HEK293 (cell line): ENCODE data around the gene AMN.

Experiments
- CTCF ChIA-PET: fragments of 350-600 bp; formaldehyde crosslinking; extraction: SDS; loops from one replicate; lab custom pipeline; 2021; ENCODE audit warnings: antibody characterized with exemption; lab: Yijun Ruan, JAX
- POLR2A ChIA-PET: fragments of 300-600 bp; formaldehyde crosslinking; extraction: SDS; loops from one replicate; lab custom pipeline; 2020; ENCODE audit warnings: antibody characterized with exemption, inconsistent platforms; lab: Yijun Ruan, JAX
- H3K27ac ChIP-seq: fragments of 200-500 bp; sonication (Bioruptor generic); 2 replicates; pipeline ENCODE4 v1.5.1; 2014; ENCODE audit warnings: low read depth, low read length, control low read depth, inconsistent platforms; ENCODE audit errors: extremely low read depth
- H3K36me3 ChIP-seq, 2 experiments: fragments of 200-500 bp in 1 of 2; sonication (Bioruptor generic) in 1 of 2; 1 replicate in 1 of 2; 2 replicates in 1 of 2; pipeline ENCODE4 v1.5.1; 2014 to 2017; ENCODE audit warnings: inconsistent platforms in 2 of 2, low read length in 2 of 2; ENCODE audit not compliant: control insufficient read depth in 2 of 2, insufficient read depth in 1 of 2
- H3K4me1 ChIP-seq: fragments of 200-500 bp; sonication (Bioruptor generic); 2 replicates; pipeline ENCODE4 v1.5.1; 2014; ENCODE audit warnings: mild to moderate bottlenecking, low read length, inconsistent platforms; ENCODE audit not compliant: control insufficient read depth, insufficient read depth
- H3K4me3 ChIP-seq: 2 replicates; pipeline ENCODE4 v1.5.1; 2011; ENCODE audit warnings: low read depth, mild to moderate bottlenecking, control low read depth, low read length, moderate library complexity
- H3K9me3 ChIP-seq: fragments of 200-500 bp; sonication (Bioruptor generic); 2 replicates; pipeline ENCODE4 v1.5.1; 2014; ENCODE audit warnings: low read depth, low read length, inconsistent platforms; ENCODE audit not compliant: control insufficient read depth, insufficient read depth
- EGR2 ChIP-seq: fragments of 450-650 bp; formaldehyde crosslinking; IDR thresholded peaks from 2 replicates; pipeline ENCODE4 v1.5.1; 2016; ENCODE audit warnings: low read depth, missing biosample characterization, missing genetic modification characterization
- GLIS1 ChIP-seq: fragments of 450-650 bp; formaldehyde crosslinking; IDR thresholded peaks from 2 replicates; pipeline ENCODE4 v1.5.1; 2016; ENCODE audit warnings: missing biosample characterization, missing genetic modification characterization
- KLF1 ChIP-seq: fragments of 450-650 bp; formaldehyde crosslinking; IDR thresholded peaks from 2 replicates; pipeline ENCODE4 v1.5.1; 2016; ENCODE audit warnings: missing biosample characterization, missing genetic modification characterization
- PRDM2 ChIP-seq: fragments of 450-650 bp; formaldehyde crosslinking; IDR thresholded peaks from 2 replicates; pipeline ENCODE4 v1.5.1; 2016; ENCODE audit warnings: missing biosample characterization, missing genetic modification characterization, borderline replicate concordance
- SCRT2 ChIP-seq: fragments of 450-650 bp; formaldehyde crosslinking; IDR thresholded peaks from 2 replicates; pipeline ENCODE4 v1.5.1; 2016; ENCODE audit warnings: missing biosample characterization, missing genetic modification characterization
- WT1 ChIP-seq: fragments of 450-650 bp; formaldehyde crosslinking; IDR thresholded peaks from 2 replicates; pipeline ENCODE4 v1.5.1; 2016; ENCODE audit warnings: missing biosample characterization, missing genetic modification characterization
- ZFP41 ChIP-seq: fragments of 450-650 bp; formaldehyde crosslinking; IDR thresholded peaks from 2 replicates; pipeline ENCODE4 v1.5.1; 2016; ENCODE audit warnings: missing biosample characterization, missing genetic modification characterization, borderline replicate concordance
- ZNF169 ChIP-seq: fragments of 450-650 bp; formaldehyde crosslinking; IDR thresholded peaks from 2 replicates; pipeline ENCODE4 v1.5.1; 2016; ENCODE audit warnings: missing biosample characterization, missing genetic modification characterization
- ZNF221 ChIP-seq: fragments of 450-650 bp; formaldehyde crosslinking; IDR thresholded peaks from 2 replicates; pipeline ENCODE4 v1.5.1; 2017; ENCODE audit warnings: missing biosample characterization, missing genetic modification characterization, borderline replicate concordance
- ZNF266 ChIP-seq: fragments of 450-650 bp; formaldehyde crosslinking; IDR thresholded peaks from 2 replicates; pipeline ENCODE4 v1.5.1; 2016; ENCODE audit warnings: missing biosample characterization, missing genetic modification characterization, low read depth
- ZNF518A ChIP-seq: fragments of 450-650 bp; formaldehyde crosslinking; conservative IDR thresholded peaks from 2 replicates; pipeline ENCODE4 v1.5.1; 2016; ENCODE audit warnings: low read depth, missing biosample characterization, missing genetic modification characterization
- ZNF560 ChIP-seq: fragments of 450-650 bp; formaldehyde crosslinking; IDR thresholded peaks from 2 replicates; pipeline ENCODE4 v1.5.1; 2017; ENCODE audit warnings: missing biosample characterization, missing genetic modification characterization, borderline replicate concordance
- ZNF561 ChIP-seq: fragments of 450-650 bp; IDR thresholded peaks from 2 replicates; pipeline ENCODE4 v1.5.1; 2018; ENCODE audit warnings: missing biosample characterization, missing genetic modification characterization, borderline replicate concordance
- ZNF777 ChIP-seq: fragments of 450-650 bp; formaldehyde crosslinking; IDR thresholded peaks from 2 replicates; pipeline ENCODE4 v1.5.1; 2017; ENCODE audit warnings: missing biosample characterization, missing genetic modification characterization, borderline replicate concordance
- ZNF837 ChIP-seq: fragments of 450-650 bp; formaldehyde crosslinking; IDR thresholded peaks from 2 replicates; pipeline ENCODE4 v1.5.1; 2016; ENCODE audit warnings: missing biosample characterization, missing genetic modification characterization
- TF ChIP-seq, protein P1 (sequence below): fragments of 450-650 bp; formaldehyde crosslinking; IDR thresholded peaks from 2 replicates; pipeline ENCODE4 v1.5.1; 2016; ENCODE audit warnings: missing biosample characterization, missing genetic modification characterization

The AMN gene

GRCh38 chr14:102878174-102878969 is 44.1 kb upstream of the AMN start (continued):
- TF ChIP-seq ZNF518A (tag by site-specific recombination), result no peak
- TF ChIP-seq EGR2 (tag by site-specific recombination), result peak; percentile 100

DNA sequence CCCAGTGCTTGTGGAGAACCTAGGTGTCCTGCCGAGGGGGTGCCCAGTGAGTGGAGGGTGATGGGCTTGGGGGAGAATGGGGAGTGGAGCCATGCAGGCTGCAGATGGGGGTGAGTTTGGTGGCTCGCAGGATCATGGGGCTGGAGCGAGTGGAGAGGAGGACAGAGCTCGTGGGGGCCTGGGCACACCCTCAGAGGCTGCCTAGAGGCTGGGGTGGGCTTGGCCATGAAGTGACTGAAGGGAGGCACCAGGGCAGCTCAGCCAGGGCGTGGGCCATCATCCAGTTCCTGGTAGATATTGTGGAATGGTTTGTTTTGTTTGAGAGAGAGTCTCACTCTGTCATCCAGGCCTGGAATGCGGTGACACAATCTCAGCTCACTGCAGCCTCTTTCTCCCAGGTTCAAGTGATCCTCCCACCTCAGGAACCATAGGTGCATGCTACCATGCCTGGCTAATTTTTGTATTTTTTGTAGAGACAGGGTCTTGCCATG is 43.4 kb upstream of the AMN start:
- Histone ChIP-seq H3K9me3 (no peaks in the 10 kb centered on the region), H3K27ac (no peak overlapping the region), H3K4me1 (no peaks in the 10 kb centered on the region), H3K4me3 (no peak overlapping the region), H3K36me3 (peaks cover 21 to 51% of the 10 kb centered on the region in 2 experiments; a peak in 2 of 3 replicates)
- TF ChIP-seq KLF1 (tag by site-specific recombination), result peak; percentile 94
- TF ChIP-seq ZNF221 (tag by site-specific recombination), result no peak
- TF ChIP-seq, protein P1, sequence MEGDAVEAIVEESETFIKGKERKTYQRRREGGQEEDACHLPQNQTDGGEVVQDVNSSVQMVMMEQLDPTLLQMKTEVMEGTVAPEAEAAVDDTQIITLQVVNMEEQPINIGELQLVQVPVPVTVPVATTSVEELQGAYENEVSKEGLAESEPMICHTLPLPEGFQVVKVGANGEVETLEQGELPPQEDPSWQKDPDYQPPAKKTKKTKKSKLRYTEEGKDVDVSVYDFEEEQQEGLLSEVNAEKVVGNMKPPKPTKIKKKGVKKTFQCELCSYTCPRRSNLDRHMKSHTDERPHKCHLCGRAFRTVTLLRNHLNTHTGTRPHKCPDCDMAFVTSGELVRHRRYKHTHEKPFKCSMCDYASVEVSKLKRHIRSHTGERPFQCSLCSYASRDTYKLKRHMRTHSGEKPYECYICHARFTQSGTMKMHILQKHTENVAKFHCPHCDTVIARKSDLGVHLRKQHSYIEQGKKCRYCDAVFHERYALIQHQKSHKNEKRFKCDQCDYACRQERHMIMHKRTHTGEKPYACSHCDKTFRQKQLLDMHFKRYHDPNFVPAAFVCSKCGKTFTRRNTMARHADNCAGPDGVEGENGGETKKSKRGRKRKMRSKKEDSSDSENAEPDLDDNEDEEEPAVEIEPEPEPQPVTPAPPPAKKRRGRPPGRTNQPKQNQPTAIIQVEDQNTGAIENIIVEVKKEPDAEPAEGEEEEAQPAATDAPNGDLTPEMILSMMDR (tag by site-specific recombination), result peak; percentile 32; the same call in 1 of the 2 replicates
- no peak for TF ChIP-seq ZFP41 (tag by site-specific recombination)
- ChIA-PET CTCF (no interaction called here), POLR2A (no interaction called here)

GRCh38 chr14:102882226-102882906 is 40.1 kb upstream of the AMN start:
- Histone ChIP-seq H3K4me3 (no peak overlapping the region), H3K4me1 (no peaks in the 10 kb centered on the region), H3K36me3 (peaks cover 15 to 56% of the 10 kb centered on the region in 2 experiments; a peak in 2 of 3 replicates), H3K9me3 (no peaks in the 10 kb centered on the region), H3K27ac (no peak overlapping the region)
- POLR2A ChIA-PET, result no interaction called here
- CTCF ChIA-PET, result interaction anchor here (1.4 kb wide), 1 partner anchor 13 kb away, joined by 3 read pairs; no protein-coding TSS in a partner anchor
- no peak for TF ChIP-seq ZNF169 (tag by site-specific recombination)
- no peak for TF ChIP-seq WT1
- TF ChIP-seq PRDM2 (tag by site-specific recombination), result no peak
- no peak for TF ChIP-seq SCRT2 (tag by site-specific recombination)
- no peak for TF ChIP-seq ZNF266
- TF ChIP-seq ZNF777, result no peak
- no peak for TF ChIP-seq ZNF561
- TF ChIP-seq GLIS1 (tag by site-specific recombination), result no peak
- no peak for TF ChIP-seq ZNF837 (tag by site-specific recombination)
- TF ChIP-seq ZNF560 (tag by site-specific recombination), result no peak
